Measurements from ENCODE around the gene HSD17B2. TPM values are rescaled to one million over a fixed set of nuclear protein-coding genes. Genes with fewer than 3 reads are reported as not detected.
"Not testable (repeated sequence)": the region's sequence is repeated elsewhere in the genome, so short reads cannot be mapped to it uniquely, and the experiment has no call there.

Gene HSD17B2
- total RNA-seq, 2 donors from 2014 or later, result not detected

GRCh38 chr16:82108774-82109173, 73.7 kb downstream of the HSD17B2 start:
- H3K36me3 Mint-ChIP-seq (ENCODE audit: insufficient read depth in 2 of 2), result no peaks in the 10 kb centered on the region
- DNase-seq (no peak), ATAC-seq (replicated peaks in 1 of 2) (no peak)
- peaks cover 9% of the 10 kb centered on the region for H3K4me1 Mint-ChIP-seq (ENCODE audit: low read depth)
- no peak overlapping the region for H3K4me3 Mint-ChIP-seq
- no peak overlapping the region for H3K27ac Mint-ChIP-seq
- no peaks in the 10 kb centered on the region for H3K9me3 Mint-ChIP-seq
- H3K27me3 Mint-ChIP-seq (ENCODE audit: low read depth), result peaks cover 15% of the 10 kb centered on the region

GRCh38 chr16:82109266-82109665, 74.2 kb downstream of the HSD17B2 start:
- DNase-seq; H3K4me1 Mint-ChIP-seq (ENCODE audit: low read depth); H3K36me3 Mint-ChIP-seq (ENCODE audit: insufficient read depth in 2 of 2); H3K4me3 Mint-ChIP-seq; H3K27ac Mint-ChIP-seq; H3K9me3 Mint-ChIP-seq: not testable (repeated sequence)
- ATAC-seq (replicated peaks in 1 of 2), result peak in 1 of 2 donors; percentile 23
- peaks cover 15% of the 10 kb centered on the region for H3K27me3 Mint-ChIP-seq (ENCODE audit: low read depth)

DNA sequence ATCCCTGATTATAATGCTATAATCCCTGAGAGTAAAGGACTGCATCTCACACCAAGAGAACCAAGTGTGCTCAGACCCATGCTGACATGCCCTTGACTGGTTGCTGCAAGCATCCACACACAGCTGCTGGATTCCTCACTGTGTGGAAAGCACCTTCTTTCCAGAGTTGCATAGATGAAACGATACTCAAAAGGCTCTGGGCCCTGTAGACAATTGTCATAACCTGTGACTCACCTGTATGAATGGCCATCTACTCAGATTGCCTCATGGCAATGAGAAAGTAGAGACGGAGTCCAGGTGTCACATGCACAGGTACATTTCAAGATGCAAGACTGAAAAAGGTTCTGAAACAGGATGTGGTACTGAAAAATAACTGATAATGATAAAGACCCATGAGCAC, 76.9 kb downstream of the HSD17B2 start:
- H3K27me3 Mint-ChIP-seq (ENCODE audit: low read depth), result peaks cover 12% of the 10 kb centered on the region
- H3K27ac Mint-ChIP-seq, result no peak overlapping the region
- no peaks in the 10 kb centered on the region for H3K36me3 Mint-ChIP-seq (ENCODE audit: insufficient read depth in 2 of 2)
- peak in 1 of 2 donors; percentile 64 for ATAC-seq (replicated peaks in 1 of 2)
- peak in 1 of 2 donors; percentile 2 for DNase-seq
- peaks cover 9% of the 10 kb centered on the region for H3K4me1 Mint-ChIP-seq (ENCODE audit: low read depth)
- no peaks in the 10 kb centered on the region for H3K9me3 Mint-ChIP-seq
- H3K4me3 Mint-ChIP-seq, result no peak overlapping the region

DNA sequence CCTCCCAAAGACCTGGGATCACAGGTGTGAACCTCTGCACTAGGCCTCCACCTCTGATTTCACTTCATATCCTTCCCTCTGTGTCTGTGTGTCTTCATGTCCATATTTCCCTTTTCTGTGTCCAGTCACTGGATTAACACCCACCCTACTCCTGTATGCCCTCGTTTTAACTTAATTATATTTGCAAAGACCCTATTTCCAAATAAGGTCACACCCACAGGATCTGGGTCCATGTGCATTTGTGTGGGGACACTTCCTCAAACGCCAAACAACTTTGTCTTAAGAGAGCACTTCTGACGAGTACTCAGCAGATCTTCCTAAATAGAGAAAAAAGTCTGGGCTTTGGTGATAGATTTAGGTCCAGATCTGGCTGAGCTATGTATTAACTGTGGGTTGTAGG, 78.7 kb downstream of the HSD17B2 start:
- H3K9me3 Mint-ChIP-seq, result no peaks in the 10 kb centered on the region
- DNase-seq, result no peak
- peaks cover 10% of the 10 kb centered on the region for H3K27me3 Mint-ChIP-seq (ENCODE audit: low read depth)
- H3K4me3 Mint-ChIP-seq, result no peak overlapping the region
- H3K27ac Mint-ChIP-seq, result no peak overlapping the region
- ATAC-seq (replicated peaks in 1 of 2), result no peak
- H3K36me3 Mint-ChIP-seq (ENCODE audit: insufficient read depth in 2 of 2), result no peaks in the 10 kb centered on the region
- peaks cover 8% of the 10 kb centered on the region for H3K4me1 Mint-ChIP-seq (ENCODE audit: low read depth)

DNA sequence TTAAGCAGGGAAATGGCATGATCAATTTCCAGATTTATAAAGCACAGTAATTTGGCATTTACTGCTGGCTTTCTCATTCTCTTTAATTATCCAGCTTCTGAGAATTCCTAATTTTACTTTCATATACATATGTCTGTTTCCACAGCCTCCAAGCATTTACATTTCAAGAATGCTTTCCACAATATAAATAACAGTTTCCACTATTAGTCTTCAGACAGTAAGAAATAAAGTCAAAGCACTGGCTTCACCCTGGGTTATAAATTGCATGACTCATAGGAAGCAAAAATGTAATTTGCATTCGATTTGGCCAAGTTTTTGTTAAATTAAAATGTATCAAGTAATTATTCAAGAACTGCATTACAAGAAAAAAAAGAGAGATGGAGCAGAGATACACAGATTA, 81.5 kb downstream of the HSD17B2 start:
- H3K4me1 Mint-ChIP-seq (ENCODE audit: low read depth), result no peaks in the 10 kb centered on the region
- ATAC-seq (replicated peaks in 1 of 2) (no peak), DNase-seq (no peak)
- H3K9me3 Mint-ChIP-seq, result no peaks in the 10 kb centered on the region
- H3K27ac Mint-ChIP-seq, result no peak overlapping the region
- H3K4me3 Mint-ChIP-seq, result no peak overlapping the region
- no peaks in the 10 kb centered on the region for H3K27me3 Mint-ChIP-seq (ENCODE audit: low read depth)
- no peaks in the 10 kb centered on the region for H3K36me3 Mint-ChIP-seq (ENCODE audit: insufficient read depth in 2 of 2)

DNA sequence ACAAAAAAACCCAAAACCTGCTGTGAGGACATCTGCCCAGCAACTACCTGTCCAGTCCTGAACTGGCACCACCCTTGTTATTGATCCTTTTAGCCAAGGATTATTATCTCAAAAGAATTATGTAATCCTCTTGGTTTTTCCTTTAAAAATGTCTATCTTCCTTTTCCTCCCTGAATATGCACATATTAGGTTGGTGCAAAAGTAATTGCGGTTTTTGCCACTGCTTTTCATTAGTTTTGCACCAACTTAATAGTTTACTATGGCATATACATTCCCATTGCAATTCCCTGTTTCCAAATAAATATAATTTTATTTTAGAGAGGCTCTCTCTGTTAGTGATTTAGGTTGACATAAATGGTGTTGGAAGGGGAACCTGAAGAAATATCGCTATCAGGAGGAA, 83.7 kb downstream of the HSD17B2 start:
- H3K4me3 Mint-ChIP-seq, result no peak overlapping the region
- H3K36me3 Mint-ChIP-seq (ENCODE audit: insufficient read depth in 2 of 2), result no peaks in the 10 kb centered on the region
- no peaks in the 10 kb centered on the region for H3K9me3 Mint-ChIP-seq
- no peak overlapping the region for H3K27ac Mint-ChIP-seq
- H3K27me3 Mint-ChIP-seq (ENCODE audit: low read depth), result no peaks in the 10 kb centered on the region
- ATAC-seq (replicated peaks in 1 of 2), result no peak
- H3K4me1 Mint-ChIP-seq (ENCODE audit: low read depth), result no peaks in the 10 kb centered on the region
- DNase-seq, result no peak

DNA sequence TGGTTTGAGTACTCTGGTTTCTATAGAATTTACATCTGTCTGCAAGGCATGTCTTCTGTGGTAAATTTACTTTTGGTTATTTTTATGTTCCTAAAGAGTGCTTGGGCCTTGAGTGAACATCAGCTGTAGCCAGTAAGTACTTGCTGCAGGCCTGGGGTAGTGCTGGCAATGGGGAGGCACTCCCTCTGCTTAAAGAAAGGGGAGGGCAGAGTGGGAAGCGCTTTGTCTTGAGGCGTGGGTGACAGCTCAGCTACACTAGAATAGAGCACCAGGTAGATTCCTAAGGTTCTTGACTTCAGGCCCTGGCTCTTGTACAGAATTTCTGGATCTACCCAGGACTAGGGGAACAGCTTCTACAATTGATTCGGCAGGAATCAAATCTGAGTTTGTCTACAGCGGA, 84.4 kb downstream of the HSD17B2 start:
- Mint-ChIP-seq H3K9me3 (no peaks in the 10 kb centered on the region), H3K4me3 (no peak overlapping the region), H3K27ac (no peak overlapping the region), H3K36me3 (ENCODE audit: insufficient read depth in 2 of 2) (no peaks in the 10 kb centered on the region), H3K27me3 (ENCODE audit: low read depth) (no peaks in the 10 kb centered on the region), H3K4me1 (ENCODE audit: low read depth) (no peaks in the 10 kb centered on the region)
- DNase-seq (no peak), ATAC-seq (replicated peaks in 1 of 2) (no peak)

GRCh38 chr16:82124651-82125050, 89.6 kb downstream of the HSD17B2 start:
- no peak for DNase-seq
- Mint-ChIP-seq H3K4me3 (no peak overlapping the region), H3K9me3 (no peaks in the 10 kb centered on the region), H3K36me3 (ENCODE audit: insufficient read depth in 2 of 2) (no peaks in the 10 kb centered on the region), H3K27ac (no peak overlapping the region), H3K27me3 (ENCODE audit: low read depth) (no peaks in the 10 kb centered on the region), H3K4me1 (ENCODE audit: low read depth) (no peaks in the 10 kb centered on the region)
- ATAC-seq (replicated peaks in 1 of 2), result no peak

DNA sequence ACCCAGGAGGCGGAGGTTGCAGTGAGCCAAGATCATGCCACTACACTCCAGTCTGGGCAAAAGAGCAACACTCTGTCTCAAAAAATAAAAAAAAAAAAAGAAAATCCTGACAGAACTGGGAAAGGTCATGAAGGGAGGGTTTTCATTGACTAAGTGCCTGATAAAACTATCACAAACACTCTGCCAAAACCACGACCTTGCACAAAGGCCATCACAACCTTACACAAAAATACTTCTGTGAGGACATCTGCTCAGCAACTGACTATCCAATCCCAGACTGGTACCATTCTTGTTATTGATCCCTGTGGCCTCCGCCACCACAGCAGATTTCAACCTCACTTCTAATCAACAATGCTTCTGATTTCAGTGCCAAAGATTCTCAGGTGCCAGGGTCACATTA, 94.8 kb downstream of the HSD17B2 start:
- H3K9me3 Mint-ChIP-seq, result no peaks in the 10 kb centered on the region
- no peaks in the 10 kb centered on the region for H3K36me3 Mint-ChIP-seq (ENCODE audit: insufficient read depth in 2 of 2)
- no peak for DNase-seq
- no peak overlapping the region for H3K27ac Mint-ChIP-seq
- no peaks in the 10 kb centered on the region for H3K27me3 Mint-ChIP-seq (ENCODE audit: low read depth)
- peaks cover 18% of the 10 kb centered on the region for H3K4me1 Mint-ChIP-seq (ENCODE audit: low read depth)
- H3K4me3 Mint-ChIP-seq, result no peak overlapping the region
- no peak for ATAC-seq (replicated peaks in 1 of 2)

DNA sequence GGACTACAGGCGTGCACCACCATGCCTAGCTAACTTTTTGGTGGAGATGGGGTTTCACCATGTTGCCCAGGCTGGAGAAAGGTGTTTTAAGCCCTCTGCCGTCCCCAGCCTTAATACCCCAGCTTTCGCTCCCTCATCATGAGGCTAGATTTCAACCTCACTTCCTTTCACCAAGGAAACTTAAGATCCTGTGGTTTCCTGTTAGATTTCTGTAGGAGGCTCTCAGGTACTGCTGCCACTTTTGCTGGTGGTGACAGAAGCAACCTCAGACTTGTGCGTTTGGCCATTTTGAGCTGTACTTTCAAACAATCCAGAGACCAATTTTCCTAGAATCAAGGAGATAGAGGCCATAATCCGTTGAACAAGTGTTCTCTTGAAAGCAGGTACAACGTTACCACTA, 98.7 kb downstream of the HSD17B2 start:
- peak; percentile 71 to 78 for ATAC-seq (replicated peaks in 1 of 2)
- Mint-ChIP-seq H3K36me3 (ENCODE audit: insufficient read depth in 2 of 2) (peaks cover 0 to 1% of the 10 kb centered on the region in 2 donors), H3K27ac (peak overlapping the region; percentile 42), H3K4me1 (ENCODE audit: low read depth) (peaks cover 19% of the 10 kb centered on the region), H3K27me3 (ENCODE audit: low read depth) (no peaks in the 10 kb centered on the region), H3K4me3 (peak overlapping the region; percentile 65 to 70), H3K9me3 (no peaks in the 10 kb centered on the region)
- DNase-seq, result peak; percentile 1 to 4

- ATAC-seq (replicated peaks in 1 of 2), result no peak
- H3K36me3 Mint-ChIP-seq (ENCODE audit: insufficient read depth in 2 of 2), result peaks cover 2 to 5% of the 10 kb centered on the region in 2 donors
Measured at GRCh38 chr16:82134846-82135245, 99.8 kb downstream of the HSD17B2 start.

DNA sequence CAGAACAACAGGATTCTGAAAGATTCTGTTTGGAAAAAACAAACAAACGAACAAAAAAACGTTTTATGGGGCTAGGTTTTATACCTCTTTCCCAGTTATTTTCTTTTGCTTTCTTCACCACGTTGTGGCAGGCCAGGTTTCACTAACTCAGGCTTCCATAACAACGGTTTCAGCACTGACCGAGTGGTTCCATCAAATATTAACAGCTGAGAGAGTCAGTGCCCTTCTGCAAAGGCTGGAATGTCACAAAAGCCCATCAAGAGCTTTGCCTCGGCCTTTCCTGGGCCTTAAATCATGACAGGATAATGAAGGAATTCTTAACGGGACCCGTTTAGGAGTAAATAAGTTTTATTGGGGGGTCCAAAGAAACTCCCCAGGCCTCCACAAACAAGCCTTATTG, 100.8 kb downstream of the HSD17B2 start:
- Mint-ChIP-seq H3K27ac (no peak overlapping the region), H3K9me3 (peaks cover 0 to under 1% of the 10 kb centered on the region in 2 donors), H3K27me3 (ENCODE audit: low read depth) (no peaks in the 10 kb centered on the region), H3K4me1 (ENCODE audit: low read depth) (peaks cover 19% of the 10 kb centered on the region), H3K4me3 (no peak overlapping the region), H3K36me3 (ENCODE audit: insufficient read depth in 2 of 2) (peaks cover 2 to 5% of the 10 kb centered on the region in 2 donors)
- DNase-seq (no peak), ATAC-seq (replicated peaks in 1 of 2) (no peak)

More at GRCh38 chr16:82134846-82135245, 99.8 kb downstream of the HSD17B2 start:
- no peak for DNase-seq
- Mint-ChIP-seq H3K27me3 (ENCODE audit: low read depth) (no peaks in the 10 kb centered on the region), H3K9me3 (no peaks in the 10 kb centered on the region), H3K27ac (no peak overlapping the region), H3K4me3 (no peak overlapping the region), H3K4me1 (ENCODE audit: low read depth) (peaks cover 19% of the 10 kb centered on the region)

- ATAC-seq (replicated peaks in 1 of 2), result no peak
Measured at GRCh38 chr16:82136956-82137821, 102.1 kb downstream of the HSD17B2 start.

GRCh38 chr16:82137822-82138167, 102.7 kb downstream of the HSD17B2 start:
- Mint-ChIP-seq H3K4me1 (ENCODE audit: low read depth) (peaks cover 19% of the 10 kb centered on the region), H3K27ac (no peak overlapping the region), H3K27me3 (ENCODE audit: low read depth) (no peaks in the 10 kb centered on the region), H3K36me3 (ENCODE audit: insufficient read depth in 2 of 2) (peaks cover 2 to 8% of the 10 kb centered on the region in 2 donors), H3K4me3 (no peak overlapping the region), H3K9me3 (peaks cover 1 to 2% of the 10 kb centered on the region in 2 donors)
- DNase-seq (no peak), ATAC-seq (replicated peaks in 1 of 2) (no peak)

More at GRCh38 chr16:82136956-82137821, 102.1 kb downstream of the HSD17B2 start:
- Mint-ChIP-seq H3K4me1 (ENCODE audit: low read depth) (peaks cover 19% of the 10 kb centered on the region), H3K27ac (no peak overlapping the region), H3K27me3 (ENCODE audit: low read depth) (no peaks in the 10 kb centered on the region), H3K9me3 (peaks cover 1 to 2% of the 10 kb centered on the region in 2 donors), H3K36me3 (ENCODE audit: insufficient read depth in 2 of 2) (peaks cover 2 to 8% of the 10 kb centered on the region in 2 donors), H3K4me3 (no peak overlapping the region)
- no peak for DNase-seq

Measured in activated T-cell treated with anti-CD3 and anti-CD28 coated beads, Interleukin-2, amount 50 U/mL, for 72 hours (primary cell).